ENCODE measurements around the gene GIGYF1.

GIGYF1 gene

DNA sequence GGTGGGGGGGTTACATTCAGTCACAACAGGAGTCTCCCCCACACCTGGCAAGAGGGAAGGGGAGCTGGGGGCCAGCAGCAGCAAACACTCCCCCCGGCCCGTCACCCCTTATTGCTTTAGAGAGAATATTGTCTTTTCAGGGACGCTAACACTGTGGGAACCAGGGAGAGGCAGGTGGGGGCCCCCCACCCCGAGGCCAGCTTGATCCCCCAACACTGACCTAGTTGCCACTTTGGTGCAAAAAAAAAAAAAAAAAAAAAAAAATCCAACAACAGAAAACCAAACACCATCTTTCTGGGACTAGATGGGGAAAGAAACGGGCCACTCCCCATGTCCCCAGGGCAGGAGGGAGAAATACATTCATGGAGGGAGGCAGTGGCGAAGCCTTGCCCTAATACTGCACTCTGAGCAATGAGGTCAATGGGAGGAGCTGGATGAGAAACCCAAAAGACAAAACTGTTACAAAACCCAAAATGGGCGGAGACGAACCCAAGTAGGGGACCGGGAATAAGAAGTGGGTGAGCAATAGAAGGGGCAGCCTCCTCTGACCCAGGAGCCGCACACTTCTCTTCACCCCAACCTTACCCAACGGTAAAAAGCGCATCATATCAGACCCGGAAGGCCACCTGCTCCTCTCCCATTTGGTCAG lies 14.0 kb downstream of the GIGYF1 start:
- DNase-seq = no peak
- Mint-ChIP-seq H3K9me3 (no peaks in the 10 kb centered on the region), H3K4me3 (no peak overlapping the region), H3K4me1 (peaks cover 29% of the 10 kb centered on the region), H3K27ac (peak overlapping the region; percentile 83), H3K36me3 (ENCODE audit: low read depth) (peaks cover 14% of the 10 kb centered on the region), H3K27me3 (ENCODE audit: low read depth, poor library complexity) (no peaks in the 10 kb centered on the region)
- TF ChIP-seq, protein P1, sequence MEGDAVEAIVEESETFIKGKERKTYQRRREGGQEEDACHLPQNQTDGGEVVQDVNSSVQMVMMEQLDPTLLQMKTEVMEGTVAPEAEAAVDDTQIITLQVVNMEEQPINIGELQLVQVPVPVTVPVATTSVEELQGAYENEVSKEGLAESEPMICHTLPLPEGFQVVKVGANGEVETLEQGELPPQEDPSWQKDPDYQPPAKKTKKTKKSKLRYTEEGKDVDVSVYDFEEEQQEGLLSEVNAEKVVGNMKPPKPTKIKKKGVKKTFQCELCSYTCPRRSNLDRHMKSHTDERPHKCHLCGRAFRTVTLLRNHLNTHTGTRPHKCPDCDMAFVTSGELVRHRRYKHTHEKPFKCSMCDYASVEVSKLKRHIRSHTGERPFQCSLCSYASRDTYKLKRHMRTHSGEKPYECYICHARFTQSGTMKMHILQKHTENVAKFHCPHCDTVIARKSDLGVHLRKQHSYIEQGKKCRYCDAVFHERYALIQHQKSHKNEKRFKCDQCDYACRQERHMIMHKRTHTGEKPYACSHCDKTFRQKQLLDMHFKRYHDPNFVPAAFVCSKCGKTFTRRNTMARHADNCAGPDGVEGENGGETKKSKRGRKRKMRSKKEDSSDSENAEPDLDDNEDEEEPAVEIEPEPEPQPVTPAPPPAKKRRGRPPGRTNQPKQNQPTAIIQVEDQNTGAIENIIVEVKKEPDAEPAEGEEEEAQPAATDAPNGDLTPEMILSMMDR (IDR thresholded peaks at IDR 0.05) = no peak

GRCh38 chr7:100679129-100679926 lies 14.7 kb downstream of the GIGYF1 start:
- DNase-seq = no peak
- Mint-ChIP-seq H3K27ac (peak overlapping the region; percentile 98), H3K36me3 (ENCODE audit: low read depth) (peaks cover 14% of the 10 kb centered on the region), H3K4me1 (peaks cover 29% of the 10 kb centered on the region), H3K4me3 (no peak overlapping the region), H3K27me3 (ENCODE audit: low read depth, poor library complexity) (no peaks in the 10 kb centered on the region), H3K9me3 (no peaks in the 10 kb centered on the region)
- TF ChIP-seq, protein P1 (IDR thresholded peaks at IDR 0.05) = no peak

DNA sequence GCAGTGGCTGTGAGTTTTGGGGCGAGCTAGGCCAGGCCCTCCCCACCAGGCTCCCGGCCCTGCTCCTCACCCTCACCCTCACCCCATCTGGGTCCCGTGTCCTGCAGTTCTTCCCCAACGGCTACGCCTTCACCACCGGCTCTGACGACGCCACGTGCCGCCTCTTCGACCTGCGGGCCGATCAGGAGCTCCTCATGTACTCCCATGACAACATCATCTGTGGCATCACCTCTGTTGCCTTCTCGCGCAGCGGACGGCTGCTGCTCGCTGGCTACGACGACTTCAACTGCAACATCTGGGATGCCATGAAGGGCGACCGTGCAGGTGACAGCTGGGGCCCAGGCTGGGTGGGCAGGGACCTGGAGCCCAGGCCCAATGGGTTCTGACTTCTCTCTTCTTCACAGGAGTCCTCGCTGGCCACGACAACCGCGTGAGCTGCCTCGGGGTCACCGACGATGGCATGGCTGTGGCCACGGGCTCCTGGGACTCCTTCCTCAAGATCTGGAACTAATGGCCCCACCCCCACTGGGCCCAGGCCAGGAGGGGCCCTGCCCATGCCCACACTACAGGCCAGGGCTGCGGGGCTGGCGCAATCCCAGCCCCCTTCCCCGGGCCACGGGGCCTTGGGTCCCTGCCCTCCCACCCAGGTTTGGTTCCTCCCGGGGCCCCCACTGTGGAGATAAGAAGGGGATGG lies 15.6 kb downstream of the GIGYF1 start:
- Mint-ChIP-seq H3K4me1 (peaks cover 29% of the 10 kb centered on the region), H3K27me3 (ENCODE audit: low read depth, poor library complexity) (no peaks in the 10 kb centered on the region), H3K36me3 (ENCODE audit: low read depth) (peaks cover 14% of the 10 kb centered on the region), H3K4me3 (peak overlapping the region; percentile 36), H3K27ac (peak overlapping the region; percentile 85), H3K9me3 (no peaks in the 10 kb centered on the region)
- TF ChIP-seq, protein P1 (IDR thresholded peaks at IDR 0.05) = no peak
- no peak for DNase-seq

DNA sequence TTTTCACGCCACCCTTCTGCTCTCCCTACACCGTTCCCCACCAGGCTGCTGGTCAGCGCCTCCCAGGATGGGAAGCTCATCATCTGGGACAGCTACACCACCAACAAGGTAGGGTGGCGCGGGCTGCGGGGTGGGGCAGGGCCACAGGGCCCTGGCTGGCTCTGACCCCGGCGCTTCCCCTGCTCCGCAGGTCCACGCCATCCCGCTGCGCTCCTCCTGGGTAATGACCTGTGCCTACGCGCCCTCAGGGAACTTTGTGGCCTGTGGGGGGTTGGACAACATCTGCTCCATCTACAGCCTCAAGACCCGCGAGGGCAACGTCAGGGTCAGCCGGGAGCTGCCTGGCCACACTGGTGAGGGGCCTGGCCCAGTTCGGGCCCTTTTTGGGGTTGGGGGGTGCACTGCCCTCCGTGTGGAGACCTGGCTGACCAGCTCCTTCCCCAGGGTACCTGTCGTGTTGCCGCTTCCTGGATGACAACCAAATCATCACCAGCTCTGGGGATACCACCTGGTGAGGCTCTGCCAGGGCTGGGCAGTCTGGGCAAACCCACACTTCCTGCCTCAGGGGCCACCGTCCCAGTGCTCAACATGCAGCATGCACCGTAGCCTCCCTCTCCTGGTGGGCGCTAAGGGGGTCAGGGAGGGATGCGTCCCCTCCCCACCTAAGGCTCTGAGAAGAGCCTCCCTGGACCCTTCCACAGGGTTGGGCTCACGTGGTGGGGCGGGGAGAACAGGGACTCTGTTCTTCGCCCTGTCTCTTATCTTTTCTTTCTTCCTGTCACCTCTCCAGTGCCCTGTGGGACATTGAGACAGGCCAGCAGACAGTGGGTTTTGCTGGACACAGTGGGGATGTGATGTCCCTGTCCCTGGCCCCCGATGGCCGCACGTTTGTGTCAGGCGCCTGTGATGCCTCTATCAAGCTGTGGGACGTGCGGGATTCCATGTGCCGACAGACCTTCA lies 16.5 kb downstream of the GIGYF1 start:
- Mint-ChIP-seq H3K36me3 (ENCODE audit: low read depth) (peaks cover 14% of the 10 kb centered on the region), H3K4me3 (peak overlapping the region; percentile 36), H3K27me3 (ENCODE audit: low read depth, poor library complexity) (peaks cover 6% of the 10 kb centered on the region), H3K4me1 (peaks cover 29% of the 10 kb centered on the region), H3K9me3 (no peaks in the 10 kb centered on the region), H3K27ac (peak overlapping the region; percentile 85)
- DNase-seq = no peak
- TF ChIP-seq, protein P1 (IDR thresholded peaks at IDR 0.05) = no peak

DNA sequence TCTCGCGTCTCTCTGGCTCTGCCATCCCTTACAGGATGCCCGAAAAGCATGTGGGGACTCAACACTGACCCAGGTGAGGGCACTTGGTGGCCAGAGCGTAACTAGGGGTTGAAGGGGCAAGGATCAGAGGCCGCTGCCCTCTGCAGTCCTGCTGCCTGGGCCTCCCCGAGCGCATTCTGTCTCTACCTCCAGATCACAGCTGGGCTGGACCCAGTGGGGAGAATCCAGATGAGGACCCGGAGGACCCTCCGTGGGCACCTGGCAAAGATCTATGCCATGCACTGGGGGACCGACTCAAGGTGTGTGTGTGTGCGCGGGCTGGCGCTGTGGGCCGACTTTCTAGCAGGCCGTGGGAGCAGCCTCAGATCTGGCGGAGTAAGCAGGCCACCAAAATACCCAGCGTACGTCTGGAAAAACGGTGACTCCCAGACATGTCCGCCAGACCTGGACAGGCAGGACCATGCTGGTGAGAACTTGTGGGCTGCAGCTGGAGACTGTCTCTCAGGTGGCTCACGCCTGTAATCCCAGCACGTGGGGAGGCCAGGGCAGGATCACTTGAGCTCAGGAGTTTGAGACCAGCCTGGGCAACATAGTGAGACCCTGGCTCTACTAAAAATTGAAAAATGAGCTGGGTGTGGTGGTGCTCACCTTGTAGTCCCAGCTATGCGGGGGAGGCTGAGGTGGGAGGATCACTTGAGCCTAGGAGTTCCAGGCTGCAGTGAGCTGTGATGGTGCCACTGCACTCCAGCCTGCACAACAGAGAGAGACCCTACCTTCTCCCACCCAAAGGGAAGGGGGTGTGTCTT lies 17.3 kb downstream of the GIGYF1 start:
- Mint-ChIP-seq H3K4me3 (peak overlapping the region; percentile 85), H3K27ac (peak overlapping the region; percentile 39), H3K4me1 (peaks cover 29% of the 10 kb centered on the region), H3K9me3 (no peaks in the 10 kb centered on the region), H3K27me3 (ENCODE audit: low read depth, poor library complexity) (peaks cover 14% of the 10 kb centered on the region), H3K36me3 (ENCODE audit: low read depth) (peaks cover 14% of the 10 kb centered on the region)
- no peak for DNase-seq
- TF ChIP-seq, protein P1 (IDR thresholded peaks at IDR 0.05) = no peak

Measured in nephron progenitor cell (in vitro differentiated cells).